ENCODE data around the gene KCNA10. TPM values are rescaled to one million over a fixed set of nuclear protein-coding genes. Genes with fewer than 3 reads are reported as not detected.

Gene KCNA10
- total and polyA plus RNA-seq, 10 of the 15 experiments (the other 5 are each of a cell fraction or from before 2014, with no cell fraction given) = not detected

DNA sequence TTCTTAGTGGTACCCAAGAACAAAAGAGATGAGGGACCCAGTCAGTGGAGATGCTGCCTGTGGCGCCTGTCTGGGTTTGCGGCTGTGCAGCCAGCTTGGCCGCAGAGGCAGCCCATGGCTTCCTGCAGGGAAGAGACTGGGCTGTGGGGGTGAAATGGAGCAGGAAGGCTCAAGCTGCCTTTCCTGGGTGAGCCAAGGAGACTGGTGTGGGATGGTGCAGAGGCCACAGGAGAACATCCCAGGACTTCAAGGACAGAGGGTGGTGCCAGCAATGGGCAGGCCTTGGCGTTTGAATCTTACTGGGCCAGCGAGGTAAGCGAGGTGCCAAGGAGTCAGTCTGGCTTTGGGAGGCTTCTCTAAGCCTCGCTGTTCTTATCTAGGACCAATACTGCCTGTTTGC lies 26.4 kb downstream of the KCNA10 start:
- RAD21 ChIA-PET (ENCODE audit: unreplicated experiment) = no interaction called here
- 43% methylated on average over 7 of the region's 7 CpGs for WGBS (ENCODE audit: insufficient coverage, insufficient replicate concordance, low lambda C conversion rate, missing lambda C conversion rate)

More for the DNA sequence above, 26.4 kb downstream of the KCNA10 start:
- ATAC-seq = no peak
- no peaks in the 10 kb centered on the region; a peak in 1 of 4 replicates for H3K27me3 ChIP-seq (replicated peaks in 1 of 2; ENCODE audit: control insufficient read depth in 2 of 2, insufficient read depth in 2 of 2, low read length in 1 of 2)
- H3K27ac ChIP-seq (ENCODE audit: control insufficient read depth, insufficient read depth) = no peak overlapping the region
- BruUV-seq (replicated peaks) = no TSS peak
- ChIA-PET POLR2A (no interaction called here), CTCF (interaction anchor here (1.0 to 1.3 kb wide), 2 partner anchors 80 to 285 kb away, joined by 3 to 4 read pairs; no protein-coding TSS in a partner anchor), SMC1A (ENCODE audit: uncharacterized antibody, unreplicated experiment) (no interaction called here)
- no peaks in the 10 kb centered on the region for H3K79me2 ChIP-seq (ENCODE audit: control insufficient read depth, insufficient read depth, low read length)
- intact Hi-C loops (cut with micrococcal nuclease; ENCODE audit: unreplicated experiment) (no loop called here), in situ Hi-C loops (cut with MboI) (no loop called here)
- H3K4me2 ChIP-seq (ENCODE audit: control insufficient read depth, insufficient read depth) = no peak overlapping the region
- H3K4me1 ChIP-seq (ENCODE audit: control insufficient read depth, insufficient read depth, low read length) = no peaks in the 10 kb centered on the region
- no peak overlapping the region for H3K4me3 ChIP-seq
- no peaks in the 10 kb centered on the region for H3K9me3 ChIP-seq (replicated peaks; ENCODE audit: control insufficient read depth, insufficient read depth, low read length)
- no peak overlapping the region for H3K9ac ChIP-seq (ENCODE audit: control insufficient read depth, insufficient read depth, low read length)
- TF ChIP-seq SREBF1 (IDR thresholded peaks at IDR 0.05; ENCODE audit: low read length) = no peak
- no peak for TF ChIP-seq SPI1 (IDR thresholded peaks at IDR 0.05; ENCODE audit: borderline replicate concordance, insufficient read depth, low read depth, low read length)
- no peak for TF ChIP-seq HDGF (IDR thresholded peaks at IDR 0.05)
- TF ChIP-seq NFIC (IDR thresholded peaks at IDR 0.05; ENCODE audit: low read depth, low read length) = no peak
- no peak for TF ChIP-seq ZSCAN29 (IDR thresholded peaks at IDR 0.05)
- no peak for TF ChIP-seq TARDBP (IDR thresholded peaks at IDR 0.05; ENCODE audit: borderline replicate concordance)
- no peak for TF ChIP-seq ETV6 (conservative IDR thresholded peaks at IDR 0.05 in 1 of 2, IDR thresholded peaks at IDR 0.05 in 1 of 2; ENCODE audit: borderline replicate concordance in 1 of 2, low read depth in 1 of 2)
- TF ChIP-seq HCFC1 (IDR thresholded peaks at IDR 0.05; ENCODE audit: low read length) = no peak
- no peak for TF ChIP-seq CBX3 (IDR thresholded peaks at IDR 0.05; ENCODE audit: borderline replicate concordance, low read depth)
- no peak for TF ChIP-seq MLLT1 (IDR thresholded peaks at IDR 0.05)
- TF ChIP-seq SP1 (IDR thresholded peaks at IDR 0.05; ENCODE audit: low read depth, low read length) = no peak
- no peak for TF ChIP-seq EGR1 (IDR thresholded peaks at IDR 0.05; ENCODE audit: borderline replicate concordance in 1 of 2, low read depth in 2 of 2, low read length in 2 of 2)
- TF ChIP-seq IRF4 (IDR thresholded peaks at IDR 0.05; ENCODE audit: low read depth, low read length) = no peak
- TF ChIP-seq FOXM1 (IDR thresholded peaks at IDR 0.05; ENCODE audit: low read depth, low read length) = no peak
- TF ChIP-seq ZNF592 (IDR thresholded peaks at IDR 0.05) = no peak
- TF ChIP-seq RAD21 (IDR thresholded peaks at IDR 0.05; ENCODE audit: insufficient read depth, low read depth, low read length) = no peak
- TF ChIP-seq ZNF24 (IDR thresholded peaks at IDR 0.05) = no peak
- TF ChIP-seq ELK1 (IDR thresholded peaks at IDR 0.05; ENCODE audit: low read depth, low read length) = no peak
- no peak for FAIRE-seq
- DNase-seq (ENCODE audit: low read depth, low spot score) = no peak
- H2AFZ ChIP-seq (ENCODE audit: control insufficient read depth, low read depth, low read length) = no peak overlapping the region
- no peaks in the 10 kb centered on the region for H3K36me3 ChIP-seq (ENCODE audit: control insufficient read depth in 2 of 2, insufficient read depth in 2 of 2, low read length in 1 of 2)
- no peaks in the 10 kb centered on the region for H4K20me1 ChIP-seq (ENCODE audit: control insufficient read depth, insufficient read depth)
